ENCODE measurements around the gene COL4A2.

The COL4A2 gene

DNA sequence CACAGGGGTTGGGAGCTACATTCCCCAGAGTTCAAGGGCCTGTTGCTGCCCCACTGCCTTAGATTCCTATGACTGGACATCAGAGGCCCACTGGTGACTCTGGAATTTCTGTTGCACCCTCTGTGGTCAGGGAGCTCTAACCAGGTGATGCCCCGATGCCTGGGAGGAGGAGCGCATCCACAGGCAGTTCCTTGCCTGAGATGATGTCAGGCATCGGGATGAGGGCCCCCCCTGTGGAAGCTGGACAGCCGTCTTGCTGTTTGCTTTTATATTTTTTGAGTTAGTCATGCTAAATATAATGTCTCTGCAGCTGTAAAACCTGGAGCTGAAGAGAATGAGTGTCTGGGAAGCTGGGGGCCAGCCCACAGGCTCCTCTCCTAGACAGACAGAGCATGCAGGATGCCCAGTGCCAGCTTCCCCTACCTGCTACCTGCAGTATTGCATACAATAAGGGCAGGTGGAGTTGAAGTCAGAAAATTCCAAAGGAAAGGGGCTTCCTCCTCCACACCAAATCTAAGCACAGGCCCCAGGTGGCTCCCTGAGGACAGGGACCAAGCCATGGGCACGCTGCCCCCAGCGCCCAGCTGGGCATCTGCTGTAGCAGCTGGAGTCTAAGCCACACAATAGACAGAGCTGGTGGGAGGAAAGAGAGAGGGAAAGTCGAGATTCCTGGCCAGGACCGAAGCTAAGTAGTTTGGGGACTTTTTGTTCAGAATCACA lies 16.2 kb downstream of the COL4A2 start:
- no peak for DNase-seq

DNA sequence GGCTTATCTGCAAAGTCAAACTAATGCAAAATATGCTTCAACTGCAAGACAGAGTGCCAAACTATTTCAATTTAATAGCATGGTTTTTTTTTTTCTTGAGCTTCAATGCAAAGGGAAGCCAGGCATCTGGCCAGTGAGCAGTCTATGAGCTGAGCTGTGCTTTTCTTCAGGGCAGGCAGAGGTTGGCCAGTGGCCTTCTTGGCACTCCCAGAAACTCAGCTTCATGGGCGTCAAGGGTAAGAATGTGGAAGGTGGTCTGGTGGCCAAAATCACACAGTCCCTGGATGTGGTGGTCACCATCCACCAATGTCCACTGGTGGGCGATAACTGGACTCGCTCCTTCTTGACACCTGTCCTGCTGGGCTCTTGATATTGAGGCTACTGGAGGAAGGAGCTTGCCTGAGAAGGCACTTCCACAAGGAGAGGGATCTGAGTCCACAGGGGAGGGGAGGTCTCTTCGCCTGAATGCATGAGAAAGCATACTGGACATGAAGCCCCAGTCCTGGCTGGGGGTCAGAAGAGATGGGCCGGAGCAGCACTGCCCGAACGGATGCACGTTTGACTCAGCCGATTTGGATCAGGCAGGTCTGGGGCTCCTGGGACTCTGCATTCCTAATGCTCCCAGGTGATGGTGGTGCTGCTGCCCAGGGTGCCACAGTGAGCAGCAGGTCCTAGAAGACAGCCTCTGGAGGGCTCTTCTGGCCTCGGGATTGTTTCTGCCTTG lies 17.1 kb downstream of the COL4A2 start:
- no peak for DNase-seq

DNA sequence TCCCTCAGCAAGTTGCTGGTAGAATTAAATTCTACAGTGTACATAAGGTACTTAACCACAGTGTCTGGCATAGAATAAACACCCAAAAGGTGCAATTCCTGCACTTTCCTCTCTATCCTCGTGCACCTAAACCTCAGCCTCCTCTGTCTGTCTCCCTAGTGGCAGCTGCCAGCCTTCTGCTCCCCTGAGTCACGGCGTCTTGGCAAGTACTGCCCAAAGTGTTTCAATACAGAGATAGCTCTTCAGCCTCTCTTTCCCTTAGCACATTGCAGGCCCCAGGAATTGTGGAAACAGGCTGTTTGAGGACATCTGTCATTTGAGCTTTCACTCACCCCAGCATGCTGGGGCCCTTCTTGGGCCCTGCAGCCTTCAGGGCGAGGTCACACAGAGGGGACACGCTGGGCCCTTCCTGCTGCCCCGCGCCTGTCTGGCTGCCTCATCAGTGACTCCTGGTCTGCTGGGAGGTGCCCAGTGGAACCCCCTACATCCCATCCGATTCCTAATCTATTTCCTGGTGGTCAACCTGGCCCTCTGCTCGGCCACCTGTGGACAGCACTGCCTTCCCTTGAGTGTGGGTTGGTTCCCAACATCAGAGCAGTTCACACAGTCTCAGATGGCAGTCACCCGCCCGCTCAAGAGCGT lies 19.3 kb downstream of the COL4A2 start:
- no peak for DNase-seq

GRCh38 chr13:110327051-110327721 lies 20.1 kb downstream of the COL4A2 start:
- DNase-seq: no peak

DNA sequence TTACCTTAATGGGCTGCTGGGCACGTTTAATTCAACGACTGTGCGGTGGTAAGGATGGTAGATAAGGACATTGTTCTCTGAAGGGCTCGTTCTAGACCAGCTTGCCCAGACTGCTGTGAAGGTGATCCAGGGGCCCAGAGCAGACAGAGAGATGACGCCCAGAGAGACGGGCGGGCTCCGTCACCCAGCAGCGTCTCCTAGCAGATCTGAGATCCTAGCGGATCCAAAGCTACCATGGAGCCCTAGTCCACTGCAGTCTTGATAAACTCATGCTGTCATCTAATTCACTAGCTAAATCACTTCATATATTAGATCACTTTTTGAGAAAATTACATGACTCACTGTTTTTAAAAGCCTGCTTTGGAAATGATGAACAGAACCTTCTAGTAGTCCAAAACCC lies 21.5 kb downstream of the COL4A2 start:
- no peak for DNase-seq

DNA sequence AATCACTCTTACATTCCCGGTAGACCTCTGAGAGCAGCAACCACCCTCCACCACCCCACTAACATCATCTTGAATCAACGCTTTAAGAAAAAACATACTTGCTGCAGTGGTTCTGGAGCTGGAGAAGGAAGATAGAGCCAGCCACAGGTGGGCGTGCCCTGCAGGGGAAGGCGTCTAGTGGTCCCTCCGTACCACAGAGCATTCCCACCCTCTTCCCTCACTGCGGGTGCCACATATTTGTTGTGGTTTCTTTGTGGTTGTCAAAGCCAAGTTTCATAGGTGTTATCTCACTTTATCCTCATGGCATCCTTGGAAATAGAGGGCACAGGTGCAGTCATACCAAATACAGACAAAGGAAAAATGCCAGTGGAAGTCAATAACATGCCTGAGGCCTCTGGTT lies 22.2 kb downstream of the COL4A2 start:
- no peak for DNase-seq

DNA sequence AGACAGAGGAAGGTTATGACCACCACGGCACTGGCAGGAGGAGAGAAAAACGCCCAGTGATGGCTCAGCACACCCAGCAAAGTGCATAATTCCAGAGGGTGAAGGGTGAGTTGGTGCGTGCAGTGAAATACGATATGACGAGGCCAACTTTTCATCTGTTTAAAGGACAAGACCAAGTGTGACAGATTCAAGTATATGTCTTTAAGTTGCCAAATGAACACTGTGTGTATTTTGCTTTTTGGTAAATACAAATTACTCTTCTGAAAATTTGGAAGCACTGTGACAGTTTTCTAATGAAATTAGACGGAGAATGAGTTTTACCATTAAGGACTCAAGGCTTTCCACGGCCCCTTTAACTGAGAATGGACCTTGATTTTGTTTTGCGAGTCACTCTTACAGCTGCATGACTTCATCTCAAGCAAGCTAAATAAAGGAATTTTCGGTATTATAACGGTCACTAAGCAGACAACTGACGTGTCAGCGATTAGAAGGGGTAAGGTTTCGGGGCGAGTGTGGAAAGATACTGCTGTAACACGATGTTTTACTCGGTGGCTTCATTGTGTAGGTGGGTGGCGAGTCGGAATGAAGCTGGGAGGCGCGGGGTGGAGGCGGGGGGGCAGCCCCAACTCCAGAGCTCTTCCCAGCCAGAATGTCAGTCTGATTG lies 22.8 kb downstream of the COL4A2 start:
- DNase-seq: no peak

- no peak for DNase-seq
Measured at GRCh38 chr13:110330491-110331011, 23.5 kb downstream of the COL4A2 start.

GRCh38 chr13:110331362-110331761 lies 24.3 kb downstream of the COL4A2 start:
- no peak for DNase-seq

- no peak for DNase-seq
Measured at GRCh38 chr13:110332750-110333149, 25.7 kb downstream of the COL4A2 start.

- no peak for DNase-seq
Measured at GRCh38 chr13:110333837-110334236, 26.8 kb downstream of the COL4A2 start.

GRCh38 chr13:110334256-110334655 lies 27.2 kb downstream of the COL4A2 start:
- DNase-seq: no peak

DNA sequence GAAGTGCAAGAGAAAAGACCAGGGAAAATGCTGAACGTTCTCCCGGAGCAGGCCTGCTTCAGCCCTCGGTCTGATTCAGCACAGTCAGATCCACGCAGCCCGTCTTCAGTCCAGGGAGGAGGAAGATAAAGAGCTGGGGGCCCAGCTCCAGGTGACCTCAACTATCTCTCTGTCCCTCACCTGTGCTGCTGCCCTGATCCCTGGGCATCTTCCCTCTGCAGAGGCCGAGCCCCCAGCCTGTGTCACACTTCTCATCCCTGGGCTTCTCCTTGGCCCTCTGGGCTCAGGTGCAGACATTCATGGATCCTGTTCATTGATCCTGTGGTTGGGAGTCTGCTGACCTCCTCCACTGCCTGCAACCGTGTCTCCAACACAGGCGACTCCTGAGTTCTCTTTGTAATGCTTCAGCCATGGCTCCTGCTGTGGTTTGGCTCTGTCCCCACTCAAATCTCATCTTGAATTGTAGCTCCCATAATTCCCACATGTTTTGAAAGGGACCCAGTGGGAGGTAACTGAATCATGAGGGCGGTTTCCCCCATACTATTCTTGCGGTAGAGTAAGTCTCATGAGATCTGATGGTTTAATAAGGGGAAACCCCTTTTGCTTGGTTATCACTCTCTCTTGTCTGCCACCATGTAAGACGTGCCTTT lies 27.9 kb downstream of the COL4A2 start:
- no peak for DNase-seq

- DNase-seq: no peak
Measured at GRCh38 chr13:110336108-110336507, 29.0 kb downstream of the COL4A2 start.

DNA sequence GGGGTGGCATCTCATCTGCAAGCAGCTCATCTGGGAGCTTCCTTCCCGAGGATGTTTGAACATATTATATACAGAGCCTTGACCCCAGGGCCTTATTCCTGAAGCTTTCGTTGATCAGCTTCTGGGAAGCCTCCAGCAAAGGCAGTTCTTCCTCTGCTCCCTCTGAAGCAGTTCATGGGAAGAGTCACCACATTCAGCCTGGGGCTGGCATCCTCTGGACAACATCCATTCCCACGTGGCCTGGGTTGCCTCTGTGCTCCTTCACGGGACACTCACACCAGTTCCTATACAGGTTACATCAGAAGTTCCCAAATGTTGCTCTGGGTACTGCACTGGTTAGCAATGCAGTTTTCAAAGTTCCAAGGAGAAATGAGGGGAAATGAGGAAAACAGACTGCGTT lies 29.6 kb downstream of the COL4A2 start:
- no peak for DNase-seq

DNA sequence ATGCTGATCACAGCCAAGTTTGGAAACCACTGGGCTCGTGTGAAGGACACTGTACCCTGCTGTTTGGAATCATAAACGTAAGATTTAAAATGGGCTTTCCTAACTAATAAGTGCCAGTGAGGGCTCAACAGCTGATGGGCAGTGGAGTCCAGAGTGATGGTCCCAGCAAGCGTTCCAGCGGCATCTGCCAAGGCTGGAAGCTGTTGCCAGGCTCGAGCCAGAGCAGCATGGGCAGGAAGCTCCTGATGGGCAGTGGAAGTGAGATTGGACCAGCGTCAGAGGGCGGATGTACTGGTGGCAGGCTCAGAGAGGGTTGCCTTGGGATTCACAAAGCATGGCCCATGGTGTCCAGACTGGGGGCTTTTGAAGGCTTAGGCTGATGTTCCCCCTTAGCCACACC lies 30.2 kb downstream of the COL4A2 start:
- no peak for DNase-seq

DNA sequence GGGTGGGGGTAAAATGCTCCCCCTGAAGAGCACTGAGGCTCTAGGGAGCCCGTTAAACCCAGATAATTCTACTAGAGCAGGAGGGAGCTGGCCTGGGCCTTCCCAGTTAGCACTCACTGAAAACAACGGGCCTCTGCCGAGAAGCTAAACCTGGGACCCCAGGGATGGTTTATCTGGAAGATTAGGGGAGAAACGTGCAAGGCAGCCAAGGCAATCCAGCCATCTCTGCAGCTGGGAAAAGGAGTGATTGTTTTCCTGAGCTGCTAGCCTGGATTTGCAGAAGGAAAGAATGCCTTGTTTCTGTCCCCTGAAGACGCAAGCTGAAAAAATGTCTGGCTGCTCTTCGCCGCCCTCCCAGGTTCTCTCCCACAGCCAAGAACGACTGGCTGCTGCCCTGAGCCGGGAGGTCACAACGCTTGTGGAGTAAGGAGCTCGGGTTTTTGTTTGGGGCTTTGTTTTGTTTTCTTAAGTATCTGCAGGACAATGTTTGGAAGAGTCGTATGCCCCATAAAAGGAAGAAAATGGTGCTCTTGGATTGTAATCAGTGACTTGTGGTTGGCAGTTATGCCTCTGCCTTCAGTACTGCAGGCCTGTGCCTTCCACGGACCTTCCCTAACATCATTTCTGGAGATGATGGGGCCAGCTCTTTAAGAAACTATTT lies 31.5 kb downstream of the COL4A2 start:
- DNase-seq: no peak

- DNase-seq: no peak
Measured at GRCh38 chr13:110339263-110339662, 32.2 kb downstream of the COL4A2 start.

DNA sequence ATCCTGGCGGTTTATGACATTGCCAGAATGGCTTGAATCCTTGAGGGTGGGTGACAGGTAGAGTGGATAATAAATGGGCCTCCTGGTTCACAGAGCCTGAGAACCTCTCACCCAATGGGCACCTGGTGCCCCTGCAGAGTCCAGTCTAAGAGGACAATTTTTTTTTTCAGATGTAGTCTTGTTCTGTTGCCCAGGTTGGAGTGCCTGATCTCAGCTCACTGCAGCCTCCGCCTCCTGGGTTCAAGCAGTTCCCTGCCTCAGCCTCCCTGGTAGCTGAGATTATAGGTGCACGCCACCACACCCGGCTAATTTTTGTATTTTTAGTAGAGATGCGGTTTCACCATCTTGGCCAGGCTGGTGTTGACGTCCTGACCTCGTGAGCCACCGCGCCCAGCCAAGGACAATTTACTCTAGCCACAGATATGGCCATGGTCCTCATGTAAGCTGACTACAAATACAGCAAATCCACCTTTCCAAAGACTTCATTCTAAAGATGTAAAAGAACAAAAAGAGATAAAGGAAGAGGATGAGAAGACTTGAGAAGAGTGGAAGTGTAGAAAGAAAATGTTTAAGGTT lies 33.0 kb downstream of the COL4A2 start:
- DNase-seq: no peak

DNA sequence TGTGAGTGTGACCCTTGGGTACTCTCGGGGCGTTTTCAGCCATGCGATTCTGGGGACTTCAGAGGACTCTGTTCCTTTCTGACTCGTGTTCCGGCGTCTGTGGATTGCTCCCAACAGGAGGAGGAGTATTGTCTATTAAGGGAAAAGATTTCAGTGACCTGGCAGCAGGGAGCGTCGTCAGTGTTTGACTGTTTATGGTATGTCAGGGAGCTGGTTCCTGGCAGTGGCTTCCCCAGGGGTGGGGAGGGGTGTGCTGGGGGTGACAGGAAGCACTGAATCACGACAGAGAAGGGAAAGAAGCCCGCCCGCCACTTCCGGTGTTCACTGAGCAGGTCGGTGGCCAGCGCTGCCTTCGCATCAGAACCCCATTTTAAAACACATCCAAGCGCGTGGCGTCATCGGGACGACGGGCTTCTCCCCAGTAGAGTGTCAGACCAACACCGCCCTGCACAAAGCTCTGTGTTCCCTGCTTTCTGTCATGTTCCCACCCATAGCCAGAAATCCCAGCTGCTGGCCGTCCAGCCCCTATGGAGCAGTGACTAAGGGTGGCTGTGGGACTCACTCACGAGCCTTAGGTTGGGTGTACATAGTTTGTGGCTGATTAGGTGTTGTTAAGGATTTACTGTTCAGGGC lies 33.8 kb downstream of the COL4A2 start:
- no peak for DNase-seq
